ENCODE measurements around the gene PPM1L.

DNA sequence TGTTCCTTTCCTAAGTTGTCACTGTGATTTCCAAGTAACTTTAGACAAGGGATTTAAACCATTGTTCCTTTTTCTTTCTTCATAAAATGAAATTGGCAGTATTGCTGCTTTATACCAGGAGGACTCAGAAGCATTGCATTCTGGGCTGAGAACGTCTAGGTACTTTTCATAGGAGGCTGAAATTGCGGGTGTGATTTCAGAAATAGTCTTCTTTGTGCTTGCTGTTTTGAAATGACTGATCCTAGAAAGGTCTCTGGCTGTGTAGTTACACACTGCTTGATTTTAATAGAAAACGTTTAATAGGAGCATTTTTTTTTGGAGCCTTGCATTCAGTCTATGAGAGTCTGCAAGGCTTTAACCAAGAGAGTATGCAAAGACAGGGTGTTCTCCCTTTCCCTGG lies 56.3 kb downstream of the PPM1L start:
- TF ChIP-seq, protein P1, sequence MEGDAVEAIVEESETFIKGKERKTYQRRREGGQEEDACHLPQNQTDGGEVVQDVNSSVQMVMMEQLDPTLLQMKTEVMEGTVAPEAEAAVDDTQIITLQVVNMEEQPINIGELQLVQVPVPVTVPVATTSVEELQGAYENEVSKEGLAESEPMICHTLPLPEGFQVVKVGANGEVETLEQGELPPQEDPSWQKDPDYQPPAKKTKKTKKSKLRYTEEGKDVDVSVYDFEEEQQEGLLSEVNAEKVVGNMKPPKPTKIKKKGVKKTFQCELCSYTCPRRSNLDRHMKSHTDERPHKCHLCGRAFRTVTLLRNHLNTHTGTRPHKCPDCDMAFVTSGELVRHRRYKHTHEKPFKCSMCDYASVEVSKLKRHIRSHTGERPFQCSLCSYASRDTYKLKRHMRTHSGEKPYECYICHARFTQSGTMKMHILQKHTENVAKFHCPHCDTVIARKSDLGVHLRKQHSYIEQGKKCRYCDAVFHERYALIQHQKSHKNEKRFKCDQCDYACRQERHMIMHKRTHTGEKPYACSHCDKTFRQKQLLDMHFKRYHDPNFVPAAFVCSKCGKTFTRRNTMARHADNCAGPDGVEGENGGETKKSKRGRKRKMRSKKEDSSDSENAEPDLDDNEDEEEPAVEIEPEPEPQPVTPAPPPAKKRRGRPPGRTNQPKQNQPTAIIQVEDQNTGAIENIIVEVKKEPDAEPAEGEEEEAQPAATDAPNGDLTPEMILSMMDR (IDR thresholded peaks at IDR 0.05): no peak
- TF ChIP-seq POLR2A (IDR thresholded peaks at IDR 0.05): no peak

Measured in suprapubic skin (tissue), 3 donors.